ENCODE data around the gene PIAS4.
A peak's percentile ranks its signal among the peaks of the same experiment; 100 is the strongest.

Gene PIAS4

DNA sequence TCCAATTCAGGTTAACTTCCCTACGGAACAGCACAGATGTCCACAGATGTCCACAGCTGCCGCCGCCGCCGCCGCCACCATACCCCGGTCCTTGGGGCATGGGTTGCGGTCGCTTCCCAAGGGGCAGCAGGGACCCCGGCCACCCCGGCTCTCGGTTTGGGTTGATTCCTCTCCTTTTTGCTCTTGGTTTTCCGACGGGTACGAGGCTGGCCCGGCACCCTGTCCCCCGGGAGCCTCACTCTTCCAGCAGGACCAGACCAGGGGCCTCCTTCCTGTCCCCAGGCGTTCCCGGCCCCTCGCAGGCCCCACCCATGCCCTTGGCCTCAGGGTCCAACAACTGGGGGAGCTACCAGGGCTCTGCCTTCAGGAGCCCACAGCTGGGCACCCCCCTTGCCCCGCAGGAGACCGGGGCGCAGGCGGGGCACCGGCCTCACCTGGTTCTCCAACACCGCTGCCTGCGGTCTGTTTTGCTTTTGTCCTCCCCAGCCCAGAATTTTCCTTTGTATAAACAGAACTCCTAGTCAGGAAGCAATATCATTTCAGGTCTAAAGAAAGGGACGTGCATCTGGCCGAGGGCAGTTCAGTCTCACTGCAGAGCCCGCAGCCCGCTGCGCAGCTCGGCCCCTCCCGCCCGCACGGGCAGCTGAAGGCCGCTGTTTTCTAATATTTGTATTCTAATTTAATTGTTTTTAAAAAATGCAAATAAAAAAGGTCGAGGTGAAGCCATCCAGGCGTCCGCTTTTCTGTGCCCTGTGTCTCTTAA, 31.3 kb downstream of the PIAS4 start:
- H3K36me3 ChIP-seq (ENCODE audit: control insufficient read depth in 4 of 4, insufficient read depth in 4 of 4, low read length in 3 of 4): peaks cover 4 to 61% (median 37%) of the 10 kb centered on the region in 4 experiments
- no peak for DNase-seq
- no peak overlapping the region for H3K27ac ChIP-seq (ENCODE audit: insufficient read depth in 1 of 2, low read depth in 1 of 2, low read length in 2 of 2, poor library complexity in 1 of 2, severe bottlenecking in 2 of 2)
- no peaks in the 10 kb centered on the region for H3K27me3 ChIP-seq (replicated peaks in 2 of 5; ENCODE audit: control insufficient read depth in 4 of 5, insufficient read depth in 5 of 5, low read length in 4 of 5)
- H3K4me3 ChIP-seq (ENCODE audit: control insufficient read depth in 1 of 7, extremely low read depth in 1 of 7, insufficient read depth in 4 of 7, low read depth in 2 of 7, low read length in 6 of 7): no peak overlapping the region
- no peaks in the 10 kb centered on the region for H3K9me3 ChIP-seq (ENCODE audit: control extremely low read depth in 1 of 5, control insufficient read depth in 4 of 5, insufficient read depth in 2 of 5, low read depth in 1 of 5, low read length in 4 of 5)
- 93% methylated on average over 30 of the region's 40 CpGs for WGBS (ENCODE audit: insufficient coverage)
- H3K4me1 ChIP-seq (ENCODE audit: control extremely low read depth in 1 of 4, control insufficient read depth in 4 of 4, insufficient read depth in 4 of 4, low read length in 3 of 4): no peaks in the 10 kb centered on the region
- ChIA-PET CTCF (no interaction called here), POLR2A (interaction anchor here (0.6 kb wide), 1 partner anchor 102 kb away, joined by 3 read pairs; no protein-coding TSS in a partner anchor)

DNA sequence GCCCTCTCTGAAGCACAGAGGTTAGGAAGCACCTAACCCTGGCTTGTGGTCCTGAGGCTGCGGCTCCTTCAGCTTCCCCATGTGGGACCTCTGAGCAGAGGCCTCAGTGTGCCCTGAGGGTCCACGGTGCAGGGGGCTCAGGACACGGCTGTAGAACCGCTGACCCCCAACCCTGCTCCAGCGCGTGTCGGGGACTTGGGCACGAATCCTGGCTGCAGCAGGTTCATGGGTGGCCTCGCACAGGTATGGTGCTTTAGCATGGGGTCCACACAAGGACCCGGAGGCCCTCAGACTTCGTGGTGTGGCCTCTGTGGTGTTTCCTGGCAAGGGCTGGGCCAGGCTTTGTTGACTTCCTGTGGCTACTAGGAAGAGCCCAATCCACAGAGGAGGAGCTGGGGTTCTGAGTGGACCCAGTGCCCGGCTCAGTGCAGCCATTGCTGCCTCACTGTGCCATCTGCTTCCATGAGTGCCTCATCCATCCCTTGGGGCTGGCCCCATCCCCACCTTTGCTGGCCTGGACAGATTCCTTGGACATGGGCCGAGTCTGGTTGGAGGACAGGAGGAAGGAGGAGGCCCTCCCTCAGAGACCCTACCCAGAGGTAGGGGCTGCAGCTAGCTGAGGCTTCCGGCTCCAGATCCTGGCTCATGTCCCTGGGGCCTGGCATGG, 34.7 kb downstream of the PIAS4 start:
- peak overlapping the region in 1 of 2 experiments; percentile 14 for H3K27ac ChIP-seq (ENCODE audit: insufficient read depth in 1 of 2, low read depth in 1 of 2, low read length in 2 of 2, poor library complexity in 1 of 2, severe bottlenecking in 2 of 2)
- H3K36me3 ChIP-seq (ENCODE audit: control insufficient read depth in 4 of 4, insufficient read depth in 4 of 4, low read length in 3 of 4): peaks cover 2 to 46% (median 22%) of the 10 kb centered on the region in 4 experiments
- ChIA-PET POLR2A (interaction anchor here (1.3 kb wide), 1 partner anchor 16 kb away, joined by 5 read pairs; no protein-coding TSS in a partner anchor), CTCF (no interaction called here)
- H3K4me1 ChIP-seq (ENCODE audit: control extremely low read depth in 1 of 4, control insufficient read depth in 4 of 4, insufficient read depth in 4 of 4, low read length in 3 of 4): no peaks in the 10 kb centered on the region
- H3K4me3 ChIP-seq (ENCODE audit: control insufficient read depth in 1 of 7, extremely low read depth in 1 of 7, insufficient read depth in 4 of 7, low read depth in 2 of 7, low read length in 6 of 7): no peak overlapping the region
- no peak for DNase-seq
- 93% methylated on average over 14 of the region's 14 CpGs for WGBS (ENCODE audit: insufficient coverage)
- no peaks in the 10 kb centered on the region for H3K27me3 ChIP-seq (replicated peaks in 2 of 5; ENCODE audit: control insufficient read depth in 4 of 5, insufficient read depth in 5 of 5, low read length in 4 of 5)
- H3K9me3 ChIP-seq (ENCODE audit: control extremely low read depth in 1 of 5, control insufficient read depth in 4 of 5, insufficient read depth in 2 of 5, low read depth in 1 of 5, low read length in 4 of 5): no peaks in the 10 kb centered on the region

DNA sequence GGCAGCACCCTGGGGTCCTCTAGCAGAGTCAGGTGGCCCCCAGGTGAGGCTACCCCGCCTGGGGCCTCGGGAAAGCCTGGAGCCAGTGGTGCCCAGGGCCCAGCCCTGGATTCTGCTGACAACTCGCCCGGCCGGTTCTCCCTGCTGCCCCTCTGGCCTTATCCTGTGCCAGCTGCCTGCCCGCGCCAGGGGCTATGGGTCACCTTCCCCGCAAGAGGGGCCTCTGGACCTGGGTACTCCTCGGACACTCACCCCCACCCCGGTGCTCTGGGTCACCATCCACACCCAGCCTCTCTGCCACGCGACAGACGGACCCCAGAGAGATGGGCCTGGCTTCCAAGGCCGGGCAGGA, 35.2 kb downstream of the PIAS4 start:
- H3K27ac ChIP-seq (ENCODE audit: insufficient read depth in 1 of 2, low read depth in 1 of 2, low read length in 2 of 2, poor library complexity in 1 of 2, severe bottlenecking in 2 of 2): peak overlapping the region in 1 of 2 experiments; percentile 14
- no peaks in the 10 kb centered on the region for H3K9me3 ChIP-seq (ENCODE audit: control extremely low read depth in 1 of 5, control insufficient read depth in 4 of 5, insufficient read depth in 2 of 5, low read depth in 1 of 5, low read length in 4 of 5)
- no peak overlapping the region for H3K4me3 ChIP-seq (ENCODE audit: control insufficient read depth in 1 of 7, extremely low read depth in 1 of 7, insufficient read depth in 4 of 7, low read depth in 2 of 7, low read length in 6 of 7)
- H3K27me3 ChIP-seq (replicated peaks in 2 of 5; ENCODE audit: control insufficient read depth in 4 of 5, insufficient read depth in 5 of 5, low read length in 4 of 5): no peaks in the 10 kb centered on the region
- no peaks in the 10 kb centered on the region for H3K4me1 ChIP-seq (ENCODE audit: control extremely low read depth in 1 of 4, control insufficient read depth in 4 of 4, insufficient read depth in 4 of 4, low read length in 3 of 4)
- ChIA-PET CTCF (no interaction called here), POLR2A (interaction anchor here (0.6 to 1.3 kb wide), 2 partner anchors 16 to 66 kb away, joined by 5 to 6 read pairs; no protein-coding TSS in a partner anchor)
- WGBS (ENCODE audit: insufficient coverage): 92% methylated on average over 13 of the region's 14 CpGs
- no peak for DNase-seq
- peaks cover 0 to 44% (median 19%) of the 10 kb centered on the region in 4 experiments for H3K36me3 ChIP-seq (ENCODE audit: control insufficient read depth in 4 of 4, insufficient read depth in 4 of 4, low read length in 3 of 4)

DNA sequence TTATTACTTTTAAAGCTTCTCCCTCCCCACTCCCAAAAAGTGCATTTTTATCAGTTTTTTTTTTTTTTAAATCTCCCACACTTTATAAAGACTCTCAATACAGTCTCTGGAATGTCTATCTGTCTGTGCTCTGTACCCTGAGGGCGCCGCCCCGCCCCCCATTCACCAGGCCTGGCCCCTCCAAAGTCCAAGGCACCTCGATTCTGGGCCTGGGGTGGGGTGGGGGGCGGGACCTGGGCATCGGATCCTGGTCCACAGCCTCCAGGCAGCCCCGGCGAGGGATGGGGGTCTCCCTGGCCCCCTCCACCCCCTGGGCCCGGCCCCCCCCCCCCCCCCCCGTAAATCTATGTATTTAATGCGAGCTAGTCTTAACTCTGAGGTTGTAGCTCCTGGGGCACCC, 35.9 kb downstream of the PIAS4 start:
- no peak overlapping the region for H3K4me3 ChIP-seq (ENCODE audit: control insufficient read depth in 1 of 7, extremely low read depth in 1 of 7, insufficient read depth in 4 of 7, low read depth in 2 of 7, low read length in 6 of 7)
- H3K4me1 ChIP-seq (ENCODE audit: control extremely low read depth in 1 of 4, control insufficient read depth in 4 of 4, insufficient read depth in 4 of 4, low read length in 3 of 4): no peaks in the 10 kb centered on the region
- no peaks in the 10 kb centered on the region for H3K9me3 ChIP-seq (ENCODE audit: control extremely low read depth in 1 of 5, control insufficient read depth in 4 of 5, insufficient read depth in 2 of 5, low read depth in 1 of 5, low read length in 4 of 5)
- no CpG with 5 or more reads among the region's 11 CpGs for WGBS (ENCODE audit: insufficient coverage)
- CTCF ChIA-PET: no interaction called here
- H3K27me3 ChIP-seq (replicated peaks in 2 of 5; ENCODE audit: control insufficient read depth in 4 of 5, insufficient read depth in 5 of 5, low read length in 4 of 5): no peaks in the 10 kb centered on the region
- no peak for DNase-seq
- H3K27ac ChIP-seq (ENCODE audit: insufficient read depth in 1 of 2, low read depth in 1 of 2, low read length in 2 of 2, poor library complexity in 1 of 2, severe bottlenecking in 2 of 2): no peak overlapping the region
- POLR2A ChIA-PET: interaction anchor here (0.6 kb wide), 1 partner anchor 66 kb away, joined by 6 read pairs; no protein-coding TSS in a partner anchor
- H3K36me3 ChIP-seq (ENCODE audit: control insufficient read depth in 4 of 4, insufficient read depth in 4 of 4, low read length in 3 of 4): peaks cover 0 to 48% (median 24%) of the 10 kb centered on the region in 4 experiments

DNA sequence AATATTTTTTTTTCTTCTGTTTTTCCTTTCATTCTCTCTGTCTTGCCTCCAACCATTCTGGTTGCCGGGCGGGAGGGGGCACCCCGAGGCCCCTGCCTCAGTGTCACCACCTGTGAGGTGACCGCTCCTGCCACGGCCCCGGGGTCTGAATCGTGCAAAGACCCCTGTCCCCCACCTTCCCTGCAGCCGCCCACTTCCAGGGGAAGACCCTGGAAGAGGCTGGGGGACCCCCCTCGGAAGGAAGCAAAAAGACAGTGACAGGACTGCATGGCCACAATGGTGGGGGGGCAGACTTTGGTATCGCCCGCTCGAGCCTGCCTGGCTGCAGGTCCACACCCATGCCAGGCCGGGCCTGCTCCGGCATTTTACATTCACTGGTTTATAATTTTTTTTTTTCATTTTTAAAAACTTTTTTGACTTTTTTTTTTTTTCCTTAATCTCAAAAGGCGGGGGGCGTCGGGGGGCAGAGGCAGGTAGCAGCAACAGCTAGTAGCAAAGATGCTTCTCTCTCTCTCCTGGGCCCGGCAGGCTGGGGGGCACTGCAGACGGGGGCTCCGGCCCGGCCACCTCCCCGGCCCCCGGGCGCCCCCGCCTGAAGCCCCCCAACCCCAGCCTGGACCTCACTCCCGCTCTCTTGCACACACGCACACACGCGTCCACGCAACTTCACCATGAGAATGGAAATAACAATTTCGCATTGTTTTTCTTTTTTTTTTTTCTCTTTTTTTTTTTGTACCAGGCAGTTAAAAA, 36.6 kb downstream of the PIAS4 start:
- no peaks in the 10 kb centered on the region for H3K27me3 ChIP-seq (replicated peaks in 2 of 5; ENCODE audit: control insufficient read depth in 4 of 5, insufficient read depth in 5 of 5, low read length in 4 of 5)
- no peaks in the 10 kb centered on the region for H3K9me3 ChIP-seq (ENCODE audit: control extremely low read depth in 1 of 5, control insufficient read depth in 4 of 5, insufficient read depth in 2 of 5, low read depth in 1 of 5, low read length in 4 of 5)
- ChIA-PET CTCF (no interaction called here), POLR2A (no interaction called here)
- H3K4me3 ChIP-seq (ENCODE audit: control insufficient read depth in 1 of 7, extremely low read depth in 1 of 7, insufficient read depth in 4 of 7, low read depth in 2 of 7, low read length in 6 of 7): no peak overlapping the region
- no peak overlapping the region for H3K27ac ChIP-seq (ENCODE audit: insufficient read depth in 1 of 2, low read depth in 1 of 2, low read length in 2 of 2, poor library complexity in 1 of 2, severe bottlenecking in 2 of 2)
- no peaks in the 10 kb centered on the region for H3K4me1 ChIP-seq (ENCODE audit: control extremely low read depth in 1 of 4, control insufficient read depth in 4 of 4, insufficient read depth in 4 of 4, low read length in 3 of 4)
- DNase-seq: no peak
- peaks cover 0 to 45% (median 24%) of the 10 kb centered on the region in 4 experiments for H3K36me3 ChIP-seq (ENCODE audit: control insufficient read depth in 4 of 4, insufficient read depth in 4 of 4, low read length in 3 of 4)
- 94% methylated on average over 14 of the region's 31 CpGs for whole genome bisulfite sequencing (ENCODE audit: insufficient coverage)

DNA sequence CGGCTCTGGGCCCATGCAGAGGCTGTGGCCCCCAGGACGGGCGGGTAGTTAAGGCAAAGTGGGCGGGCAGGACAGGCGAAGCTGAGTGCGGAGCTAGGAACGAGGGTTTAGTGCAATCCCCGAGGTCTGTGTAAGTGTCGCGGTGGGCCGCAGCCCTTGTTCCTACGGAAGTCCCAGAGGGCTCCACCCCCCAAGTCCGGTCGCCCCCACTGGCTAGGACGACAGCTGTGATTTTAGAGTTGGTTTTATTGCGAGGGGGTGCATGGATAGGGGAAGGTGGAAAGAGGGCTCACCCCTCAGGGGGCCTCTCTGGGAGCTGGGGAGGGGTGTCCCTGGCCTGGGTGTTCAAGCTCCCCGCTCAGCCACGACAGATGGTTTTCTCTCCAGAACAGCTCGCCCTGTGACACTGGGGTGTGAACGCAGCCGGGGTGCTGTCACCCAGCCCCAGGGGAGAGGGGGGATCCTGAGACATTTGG, 37.5 kb downstream of the PIAS4 start:
- H3K4me3 ChIP-seq (ENCODE audit: control insufficient read depth in 1 of 7, extremely low read depth in 1 of 7, insufficient read depth in 4 of 7, low read depth in 2 of 7, low read length in 6 of 7): no peak overlapping the region
- CTCF ChIA-PET: no interaction called here
- no peaks in the 10 kb centered on the region for H3K9me3 ChIP-seq (ENCODE audit: control extremely low read depth in 1 of 5, control insufficient read depth in 4 of 5, insufficient read depth in 2 of 5, low read depth in 1 of 5, low read length in 4 of 5)
- 94% methylated on average over 11 of the region's 21 CpGs for WGBS (ENCODE audit: insufficient coverage)
- H3K27me3 ChIP-seq (replicated peaks in 2 of 5; ENCODE audit: control insufficient read depth in 4 of 5, insufficient read depth in 5 of 5, low read length in 4 of 5): no peaks in the 10 kb centered on the region
- POLR2A ChIA-PET: no interaction called here
- no peak for DNase-seq
- H3K36me3 ChIP-seq (ENCODE audit: control insufficient read depth in 4 of 4, insufficient read depth in 4 of 4, low read length in 3 of 4): peaks cover 0 to 54% (median 30%) of the 10 kb centered on the region in 4 experiments
- no peak overlapping the region for H3K27ac ChIP-seq (ENCODE audit: insufficient read depth in 1 of 2, low read depth in 1 of 2, low read length in 2 of 2, poor library complexity in 1 of 2, severe bottlenecking in 2 of 2)
- no peaks in the 10 kb centered on the region for H3K4me1 ChIP-seq (ENCODE audit: control extremely low read depth in 1 of 4, control insufficient read depth in 4 of 4, insufficient read depth in 4 of 4, low read length in 3 of 4)
